Karpas-422 (cell line): Measurements from ENCODE around the gene MYOM1. TPM values are rescaled to one million over a fixed set of nuclear protein-coding genes. Genes with fewer than 3 reads are reported as not detected.

Experiments used
- DNase-seq: peaks from one replicate; pipeline ENCODE4 v3.0.0-alpha.2; 2015
- H2AFZ ChIP-seq: fragments of 200-600 bp; sonication (generic); 2 replicates; pipeline ENCODE4 v1.6.1; 2014; ENCODE audit warnings: antibody characterized with exemption, low read length, mixed read lengths
- H3K27ac ChIP-seq: fragments of 200-600 bp; sonication (generic); 2 replicates; pipeline ENCODE4 v1.5.1; 2014; ENCODE audit warnings: mild to moderate bottlenecking, low read length, moderate library complexity
- H3K27me3 ChIP-seq: fragments of 200-600 bp; sonication (generic); 2 replicates; pipeline ENCODE4 v1.6.1; 2014; ENCODE audit warnings: low read length, mixed read lengths
- H3K36me3 ChIP-seq: fragments of 200-600 bp; sonication (generic); 2 replicates; pipeline ENCODE4 v1.6.1; 2014; ENCODE audit warnings: low read length, mixed read lengths; ENCODE audit not compliant: insufficient read depth
- H3K4me1 ChIP-seq: fragments of 200-600 bp; sonication (generic); 2 replicates; pipeline ENCODE4 v1.6.1; 2014; ENCODE audit warnings: mild to moderate bottlenecking, low read length, mixed read lengths
- H3K4me2 ChIP-seq: fragments of 200-600 bp; sonication (generic); 2 replicates; pipeline ENCODE4 v1.6.1; 2014; ENCODE audit warnings: low read length, low read depth, mild to moderate bottlenecking; ENCODE audit not compliant: poor library complexity, severe bottlenecking
- H3K4me3 ChIP-seq: fragments of 200-600 bp; sonication (generic); 2 replicates; pipeline ENCODE4 v1.5.1; 2014; ENCODE audit warnings: mild to moderate bottlenecking, antibody characterized with exemption, low read length, mixed read lengths
- H3K79me2 ChIP-seq: fragments of 200-600 bp; sonication (generic); 2 replicates; pipeline ENCODE4 v1.6.1; 2014; ENCODE audit warnings: mild to moderate bottlenecking, low read length, mixed read lengths
- H3K9ac ChIP-seq: fragments of 200-600 bp; sonication (generic); 2 replicates; pipeline ENCODE4 v1.6.0; 2014; ENCODE audit warnings: low read length
- H3K9me2 ChIP-seq: fragments of 200-600 bp; sonication (generic), shearing (Covaris generic); replicated peaks from 2 replicates; pipeline ENCODE4 v1.6.0; 2014; ENCODE audit warnings: mild to moderate bottlenecking, low read length, moderate library complexity; ENCODE audit not compliant: insufficient read depth
- H3K9me3 ChIP-seq: fragments of 300-700, 200-600 bp; sonication (generic); 2 replicates; pipeline ENCODE4 v1.6.1; 2014; ENCODE audit warnings: low read length, mixed read lengths
- H4K20me1 ChIP-seq: fragments of 200-600 bp; sonication (generic); 2 replicates; pipeline ENCODE4 v1.6.1; 2014; ENCODE audit warnings: mild to moderate bottlenecking, antibody characterized with exemption, low read length, low read depth; ENCODE audit not compliant: insufficient read depth
- total RNA-seq: library from RNA; depleted of rRNA; stranded (reverse); fragments of >200 nt; shearing (Covaris generic); gene quantifications from 2 replicates; pipeline ENCODE4 v1.2.3, GENCODE V29; 2014; ENCODE audit warnings: low replicate concordance

Gene MYOM1
- total RNA-seq, 1 experiment from 2014 or later = not detected

- Histone ChIP-seq H3K4me3 (no peak overlapping the region), H3K9me3 (no peaks in the 10 kb centered on the region), H2AFZ (no peak overlapping the region)
Measured at GRCh38 chr18:3058328-3059191, 161.2 kb downstream of the MYOM1 start.

GRCh38 chr18:3057526-3057925 is 162.2 kb downstream of the MYOM1 start:
- no peak overlapping the region for H3K9ac ChIP-seq
- no peak for DNase-seq

More at GRCh38 chr18:3058328-3059191, 161.2 kb downstream of the MYOM1 start:
- DNase-seq = no peak
- Histone ChIP-seq H3K79me2 (no peaks in the 10 kb centered on the region), H3K9ac (no peak overlapping the region), H3K9me2 (no peaks in the 10 kb centered on the region), H3K27ac (no peak overlapping the region), H3K4me2 (no peak overlapping the region), H4K20me1 (no peaks in the 10 kb centered on the region), H3K36me3 (no peaks in the 10 kb centered on the region), H3K4me1 (no peaks in the 10 kb centered on the region), H3K27me3 (no peaks in the 10 kb centered on the region)

GRCh38 chr18:3056311-3056710 is 163.5 kb downstream of the MYOM1 start:
- H3K9ac ChIP-seq = no peak overlapping the region
- no peak for DNase-seq
- no peak overlapping the region for H2AFZ ChIP-seq
- H3K4me3 ChIP-seq = no peak overlapping the region
- no peak overlapping the region for H3K27ac ChIP-seq
- no peak overlapping the region for H3K4me2 ChIP-seq
- no peaks in the 10 kb centered on the region for H3K79me2 ChIP-seq
- H3K36me3 ChIP-seq = no peaks in the 10 kb centered on the region
- H3K4me1 ChIP-seq = no peaks in the 10 kb centered on the region
- no peaks in the 10 kb centered on the region for H3K9me2 ChIP-seq
- H4K20me1 ChIP-seq = no peaks in the 10 kb centered on the region
- H3K9me3 ChIP-seq = no peaks in the 10 kb centered on the region
- no peaks in the 10 kb centered on the region for H3K27me3 ChIP-seq

More at GRCh38 chr18:3057526-3057925, 162.2 kb downstream of the MYOM1 start:
- Histone ChIP-seq H3K9me3 (no peaks in the 10 kb centered on the region), H3K4me2 (no peak overlapping the region), H3K9me2 (no peaks in the 10 kb centered on the region), H2AFZ (no peak overlapping the region), H3K4me1 (no peaks in the 10 kb centered on the region), H3K27me3 (no peaks in the 10 kb centered on the region), H4K20me1 (no peaks in the 10 kb centered on the region), H3K27ac (no peak overlapping the region), H3K36me3 (no peaks in the 10 kb centered on the region), H3K4me3 (no peak overlapping the region), H3K79me2 (no peaks in the 10 kb centered on the region)

GRCh38 chr18:3055816-3056215 is 164.0 kb downstream of the MYOM1 start:
- no peaks in the 10 kb centered on the region for H3K27me3 ChIP-seq
- no peaks in the 10 kb centered on the region for H3K9me2 ChIP-seq
- H3K9ac ChIP-seq = no peak overlapping the region
- no peaks in the 10 kb centered on the region for H4K20me1 ChIP-seq
- H3K4me1 ChIP-seq = no peaks in the 10 kb centered on the region
- no peak overlapping the region for H3K4me3 ChIP-seq
- no peaks in the 10 kb centered on the region for H3K36me3 ChIP-seq
- H3K4me2 ChIP-seq = no peak overlapping the region
- H3K27ac ChIP-seq = no peak overlapping the region
- no peaks in the 10 kb centered on the region for H3K79me2 ChIP-seq
- no peak for DNase-seq
- no peaks in the 10 kb centered on the region for H3K9me3 ChIP-seq
- no peak overlapping the region for H2AFZ ChIP-seq

- Histone ChIP-seq H3K36me3 (no peaks in the 10 kb centered on the region), H3K9me2 (no peaks in the 10 kb centered on the region), H3K27ac (no peak overlapping the region), H3K79me2 (no peaks in the 10 kb centered on the region), H3K4me3 (no peak overlapping the region), H3K27me3 (no peaks in the 10 kb centered on the region), H3K4me1 (no peaks in the 10 kb centered on the region), H2AFZ (no peak overlapping the region), H4K20me1 (no peaks in the 10 kb centered on the region), H3K9me3 (no peaks in the 10 kb centered on the region), H3K9ac (no peak overlapping the region), H3K4me2 (no peak overlapping the region)
- no peak for DNase-seq
Measured at GRCh38 chr18:3055186-3055728, 164.5 kb downstream of the MYOM1 start.

- Histone ChIP-seq H2AFZ (no peak overlapping the region), H3K4me2 (no peak overlapping the region), H3K9ac (no peak overlapping the region), H3K27ac (no peak overlapping the region), H3K9me3 (no peaks in the 10 kb centered on the region), H3K36me3 (no peaks in the 10 kb centered on the region), H3K9me2 (no peaks in the 10 kb centered on the region), H4K20me1 (no peaks in the 10 kb centered on the region), H3K79me2 (no peaks in the 10 kb centered on the region), H3K4me1 (no peaks in the 10 kb centered on the region), H3K4me3 (no peak overlapping the region), H3K27me3 (no peaks in the 10 kb centered on the region)
- DNase-seq = no peak
Measured at GRCh38 chr18:3054780-3055179, 165.0 kb downstream of the MYOM1 start.

- H3K79me2 ChIP-seq = no peaks in the 10 kb centered on the region
- H3K36me3 ChIP-seq = no peaks in the 10 kb centered on the region
- no peaks in the 10 kb centered on the region for H3K9me2 ChIP-seq
- DNase-seq = no peak
- H3K4me1 ChIP-seq = no peaks in the 10 kb centered on the region
- no peak overlapping the region for H3K4me3 ChIP-seq
- H4K20me1 ChIP-seq = no peaks in the 10 kb centered on the region
- H3K4me2 ChIP-seq = no peak overlapping the region
- no peak overlapping the region for H3K9ac ChIP-seq
- H2AFZ ChIP-seq = no peak overlapping the region
- no peaks in the 10 kb centered on the region for H3K27me3 ChIP-seq
- H3K9me3 ChIP-seq = no peaks in the 10 kb centered on the region
- no peak overlapping the region for H3K27ac ChIP-seq
Measured at GRCh38 chr18:3054214-3054613, 165.6 kb downstream of the MYOM1 start.

- no peaks in the 10 kb centered on the region for H3K9me3 ChIP-seq
- no peaks in the 10 kb centered on the region for H3K36me3 ChIP-seq
- no peaks in the 10 kb centered on the region for H3K9me2 ChIP-seq
- no peak overlapping the region for H3K9ac ChIP-seq
- H3K4me1 ChIP-seq = no peaks in the 10 kb centered on the region
- H3K27me3 ChIP-seq = no peaks in the 10 kb centered on the region
- no peaks in the 10 kb centered on the region for H3K79me2 ChIP-seq
- H2AFZ ChIP-seq = no peak overlapping the region
- no peak overlapping the region for H3K4me3 ChIP-seq
- H3K27ac ChIP-seq = no peak overlapping the region
- no peak overlapping the region for H3K4me2 ChIP-seq
- H4K20me1 ChIP-seq = no peaks in the 10 kb centered on the region
- DNase-seq = no peak
Measured at GRCh38 chr18:3053081-3053480, 166.7 kb downstream of the MYOM1 start.
